Measurements from ENCODE around the gene CEBPB. TPM values are rescaled to one million over a fixed set of nuclear protein-coding genes. Genes with fewer than 3 reads are reported as not detected.

CEBPB gene
- total RNA-seq, 1 donor from 2014 or later, result 19.6 TPM

- Mint-ChIP-seq H3K36me3 (ENCODE audit: insufficient read depth) (no peaks in the 10 kb centered on the region), H3K4me1 (ENCODE audit: low read depth) (peaks cover 34% of the 10 kb centered on the region), H3K27me3 (no peaks in the 10 kb centered on the region), H3K27ac (peak overlapping the region; percentile 90), H3K4me3 (ENCODE audit: low read depth) (no peak overlapping the region), H3K9me3 (ENCODE audit: low read depth) (no peaks in the 10 kb centered on the region)
- DNase-seq (ENCODE audit: low spot score, unreplicated experiment), result no peak
- no peak for TF ChIP-seq CTCF (IDR thresholded peaks at IDR 0.05; ENCODE audit: unreplicated experiment)
Measured at GRCh38 chr20:50214226-50215024, 23.8 kb downstream of the CEBPB start.

- Mint-ChIP-seq H3K36me3 (ENCODE audit: insufficient read depth) (no peaks in the 10 kb centered on the region), H3K4me1 (ENCODE audit: low read depth) (peaks cover 36% of the 10 kb centered on the region), H3K27ac (peak overlapping the region; percentile 90), H3K4me3 (ENCODE audit: low read depth) (peak overlapping the region; percentile 2), H3K9me3 (ENCODE audit: low read depth) (no peaks in the 10 kb centered on the region), H3K27me3 (no peaks in the 10 kb centered on the region)
- DNase-seq (ENCODE audit: low spot score, unreplicated experiment), result no peak
- TF ChIP-seq CTCF (IDR thresholded peaks at IDR 0.05; ENCODE audit: unreplicated experiment), result no peak
Measured at GRCh38 chr20:50215101-50215690, 24.6 kb downstream of the CEBPB start.

GRCh38 chr20:50215926-50216325, 25.3 kb downstream of the CEBPB start:
- Mint-ChIP-seq H3K36me3 (ENCODE audit: insufficient read depth) (no peaks in the 10 kb centered on the region), H3K4me1 (ENCODE audit: low read depth) (peaks cover 36% of the 10 kb centered on the region)

GRCh38 chr20:50216543-50217206, 26.0 kb downstream of the CEBPB start:
- H3K4me1 Mint-ChIP-seq (ENCODE audit: low read depth), result peaks cover 29% of the 10 kb centered on the region
- H3K4me3 Mint-ChIP-seq (ENCODE audit: low read depth), result peak overlapping the region; percentile 33
- TF ChIP-seq CTCF (IDR thresholded peaks at IDR 0.05; ENCODE audit: unreplicated experiment), result no peak
- H3K27ac Mint-ChIP-seq, result peak overlapping the region; percentile 96
- H3K27me3 Mint-ChIP-seq, result no peaks in the 10 kb centered on the region
- no peaks in the 10 kb centered on the region for H3K9me3 Mint-ChIP-seq (ENCODE audit: low read depth)
- H3K36me3 Mint-ChIP-seq (ENCODE audit: insufficient read depth), result no peaks in the 10 kb centered on the region
- DNase-seq (ENCODE audit: low spot score, unreplicated experiment), result peak; percentile 24

More at GRCh38 chr20:50215926-50216325, 25.3 kb downstream of the CEBPB start:
- no peaks in the 10 kb centered on the region for H3K27me3 Mint-ChIP-seq
- peak overlapping the region; percentile 96 for H3K27ac Mint-ChIP-seq
- H3K9me3 Mint-ChIP-seq (ENCODE audit: low read depth), result no peaks in the 10 kb centered on the region
- peak overlapping the region; percentile 38 for H3K4me3 Mint-ChIP-seq (ENCODE audit: low read depth)
- TF ChIP-seq CTCF (IDR thresholded peaks at IDR 0.05; ENCODE audit: unreplicated experiment), result no peak
- no peak for DNase-seq (ENCODE audit: low spot score, unreplicated experiment)

- H3K4me1 Mint-ChIP-seq (ENCODE audit: low read depth), result peaks cover 28% of the 10 kb centered on the region
- H3K27ac Mint-ChIP-seq, result peak overlapping the region; percentile 96
- TF ChIP-seq CTCF (IDR thresholded peaks at IDR 0.05; ENCODE audit: unreplicated experiment), result no peak
- no peaks in the 10 kb centered on the region for H3K36me3 Mint-ChIP-seq (ENCODE audit: insufficient read depth)
- H3K9me3 Mint-ChIP-seq (ENCODE audit: low read depth), result no peaks in the 10 kb centered on the region
- peak overlapping the region; percentile 33 for H3K4me3 Mint-ChIP-seq (ENCODE audit: low read depth)
- DNase-seq (ENCODE audit: low spot score, unreplicated experiment), result no peak
- no peaks in the 10 kb centered on the region for H3K27me3 Mint-ChIP-seq
Measured at GRCh38 chr20:50217207-50217949, 26.7 kb downstream of the CEBPB start.
